ENCODE results near the gene PRKN.

DNA sequence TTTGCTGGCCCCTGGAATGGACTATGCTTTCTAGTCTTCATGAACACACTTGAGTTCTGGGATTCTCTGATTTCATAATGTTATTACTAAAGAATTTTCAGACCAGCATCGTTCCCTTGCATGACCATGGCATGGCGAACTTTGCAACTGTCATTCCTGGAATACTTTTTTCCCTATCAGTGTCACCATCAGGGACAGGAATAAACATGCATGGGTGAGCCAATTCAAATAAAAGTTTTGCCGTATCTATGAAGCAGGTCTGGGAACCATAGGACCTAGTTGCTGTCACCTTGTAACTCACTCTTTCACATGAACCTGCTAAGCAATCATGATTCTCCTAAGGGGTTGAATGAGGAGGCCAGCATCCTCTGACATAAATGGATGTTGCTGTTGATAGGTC is 1385.5 kb downstream of the PRKN start:
- no peak for TF ChIP-seq CTCF (IDR thresholded peaks at IDR 0.05)
- TF ChIP-seq POLR2AphosphoS5 (IDR thresholded peaks at IDR 0.05; ENCODE audit: low read depth, low read length) = no peak
- no peak for TF ChIP-seq SIN3A (IDR thresholded peaks at IDR 0.05; ENCODE audit: borderline replicate concordance, insufficient read depth, low read depth, low read length)
